NK-92 (cell line): ENCODE results near the gene MAP3K14.
"Not testable (repeated sequence)": the region's sequence is repeated elsewhere in the genome, so short reads cannot be mapped to it uniquely, and the experiment has no call there.

Experiments used
- DNase-seq: peaks from one replicate; lab custom pipeline; 2025; ENCODE audit not compliant: unreplicated experiment; lab: John Stamatoyannopoulos, UW

MAP3K14 gene

DNA sequence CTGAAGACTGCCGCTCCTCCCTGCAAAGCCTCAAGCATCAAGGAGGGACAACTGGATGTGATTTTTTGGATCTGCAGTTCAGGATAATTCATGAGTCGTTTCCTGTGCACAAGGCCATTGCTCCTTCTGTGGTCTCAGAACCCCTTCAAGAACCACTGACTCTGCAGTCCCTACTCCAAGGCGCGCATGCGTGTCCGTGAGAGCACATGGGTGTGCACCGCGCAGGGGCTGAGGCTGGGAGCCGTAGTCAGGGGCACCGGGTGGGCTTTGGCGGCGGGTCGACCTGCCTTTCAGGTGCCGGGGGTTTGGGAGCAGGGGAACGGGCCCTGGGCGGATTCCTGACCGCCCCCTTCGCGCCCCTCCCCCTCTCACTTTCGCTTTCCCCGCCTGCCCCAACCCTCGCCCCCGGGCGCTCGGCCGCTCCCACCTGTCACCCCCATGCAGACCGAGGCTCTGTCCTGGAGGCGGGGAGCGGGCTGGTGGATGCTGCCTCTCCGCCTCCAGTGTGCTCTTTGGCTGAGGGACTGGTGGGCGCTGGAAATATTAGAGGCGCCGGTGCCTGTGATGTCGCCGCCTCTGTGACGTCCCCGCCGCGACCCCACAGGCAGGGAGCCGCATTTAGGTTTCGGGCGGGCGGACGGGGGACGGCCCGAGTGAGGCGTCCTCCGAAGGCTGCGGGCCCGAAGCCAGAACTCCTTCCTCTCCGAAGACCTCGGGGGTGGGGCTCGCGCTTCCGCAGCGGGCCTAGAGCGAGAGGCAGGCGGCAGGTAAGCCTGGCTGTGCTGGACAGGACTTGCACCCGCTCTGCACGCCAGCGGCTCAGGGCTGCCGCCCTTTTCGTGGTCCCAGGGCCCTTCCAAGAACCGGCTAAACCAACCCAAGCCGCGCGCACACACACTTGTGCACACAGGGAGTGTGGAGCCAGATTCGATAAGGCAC is 55.0 kb downstream of the MAP3K14 start, which contains the start of gene SPATA32:
TSS of gene SPATA32 (minus strand) at position 518 of the 939 bp plus-strand sequence. CDS start at position 440, 78 bp downstream.
- DNase-seq, result no peak

- no peak for DNase-seq
Observed at GRCh38 chr17:45260204-45260783, 56.5 kb downstream of the MAP3K14 start.

GRCh38 chr17:45258981-45259380 is 57.8 kb downstream of the MAP3K14 start:
- no peak for DNase-seq

DNA sequence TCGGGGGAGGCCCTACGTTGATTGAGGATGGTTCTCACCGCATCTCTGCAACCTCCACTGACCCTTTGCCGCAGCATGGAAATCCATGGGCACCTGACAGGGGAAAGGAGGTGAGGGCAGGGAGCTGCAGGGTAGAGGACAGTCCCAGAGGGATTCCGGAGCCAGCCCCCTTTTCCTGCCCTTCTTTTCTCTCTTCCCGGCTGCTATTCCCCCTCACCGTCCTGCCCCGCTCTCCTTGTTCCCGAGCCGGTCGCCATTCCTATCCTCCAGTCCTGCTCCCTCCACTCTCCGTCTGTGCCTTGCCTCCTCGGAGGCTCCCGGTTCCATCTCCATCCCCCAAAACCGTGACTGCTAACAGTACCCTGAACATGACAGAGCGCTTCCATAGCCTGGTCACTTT is 59.7 kb downstream of the MAP3K14 start:
- DNase-seq, result no peak

- DNase-seq, result no peak
Observed at GRCh38 chr17:45256114-45256966, 60.5 kb downstream of the MAP3K14 start.

DNA sequence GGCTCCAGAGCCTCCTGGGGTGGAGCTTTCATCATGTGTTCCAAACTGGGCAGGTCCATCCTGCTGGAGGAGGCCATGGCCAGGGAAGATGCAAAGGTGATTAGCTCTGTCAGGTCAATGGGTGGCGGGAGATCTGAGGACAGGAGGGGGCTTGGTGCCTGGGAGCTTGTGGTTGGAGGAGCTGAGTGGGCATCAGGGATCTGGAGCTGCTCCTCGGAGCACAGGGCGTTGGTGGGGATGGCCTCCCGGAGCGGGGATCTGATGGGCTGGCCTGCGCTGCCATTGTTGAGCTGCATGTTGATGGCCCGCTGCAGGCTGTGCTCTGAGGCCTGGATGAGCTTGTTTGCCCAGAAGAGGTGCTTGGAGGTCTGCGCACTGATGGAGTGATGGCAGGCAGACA is 61.5 kb downstream of the MAP3K14 start:
- no peak for DNase-seq

DNA sequence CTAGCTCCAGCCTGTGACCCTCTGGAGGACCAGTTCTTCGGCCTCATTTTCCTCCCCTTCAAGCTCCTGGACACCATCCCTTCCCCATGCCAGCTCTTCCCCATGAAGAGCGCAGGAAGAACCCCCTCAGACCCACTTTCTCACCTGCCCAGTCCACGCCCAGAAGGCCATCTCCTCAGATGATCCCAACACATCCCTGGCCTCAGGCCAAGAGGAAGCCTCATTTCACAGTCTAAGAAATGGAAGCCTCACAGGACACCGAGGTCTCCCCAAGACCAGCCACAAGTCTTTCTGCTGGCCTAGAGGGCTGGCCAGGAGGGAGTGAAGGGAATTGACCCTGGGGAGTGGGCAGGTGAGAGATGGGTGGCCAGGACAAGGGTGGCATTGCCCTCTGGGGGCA is 62.9 kb downstream of the MAP3K14 start:
- no peak for DNase-seq

- DNase-seq, result not testable (repeated sequence)
Observed at GRCh38 chr17:45253237-45253636, 63.6 kb downstream of the MAP3K14 start.

GRCh38 chr17:45251931-45252330 is 64.9 kb downstream of the MAP3K14 start:
- DNase-seq, result no peak

DNA sequence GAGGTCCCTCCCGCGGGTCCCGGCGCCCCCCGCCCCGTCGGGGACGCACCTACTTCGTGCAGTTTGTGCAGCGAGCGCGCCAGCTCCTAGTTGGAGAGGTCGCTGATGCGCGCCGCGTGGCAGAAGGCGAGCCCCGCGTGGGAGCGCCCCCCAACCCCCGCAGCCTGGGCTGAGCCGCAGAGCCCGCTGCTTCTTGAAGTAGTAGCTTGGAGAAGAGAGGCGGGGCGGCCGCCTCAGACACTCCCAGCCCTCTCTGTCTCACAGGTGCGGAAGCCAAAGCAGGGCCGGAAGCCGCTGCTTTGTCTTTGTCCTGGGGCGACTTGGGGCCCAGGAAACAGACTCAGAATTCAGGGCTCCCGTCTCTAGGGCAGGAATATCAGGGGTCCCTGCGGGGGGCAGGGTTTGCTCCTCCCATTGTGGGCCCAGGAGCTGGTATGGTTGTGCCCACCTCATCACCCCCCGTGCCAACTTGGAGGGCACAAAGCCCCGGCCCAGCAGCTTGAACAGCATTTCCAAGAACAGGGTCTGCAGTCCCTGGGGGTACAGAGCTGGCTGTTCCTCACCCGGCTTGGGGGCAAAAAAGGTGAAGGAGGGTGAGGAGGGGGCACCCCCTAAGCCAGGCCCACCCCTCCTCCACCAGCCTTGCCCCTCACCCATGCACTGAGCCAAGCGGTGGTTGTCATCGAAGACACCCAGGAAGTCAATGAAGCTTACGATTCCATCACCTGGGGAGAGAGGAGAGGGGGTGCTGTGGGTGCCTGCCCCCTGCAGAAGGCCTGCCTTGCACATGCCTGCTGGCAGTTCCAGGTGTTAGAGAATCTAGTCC is 68.5 kb downstream of the MAP3K14 start:
- DNase-seq, result no peak

DNA sequence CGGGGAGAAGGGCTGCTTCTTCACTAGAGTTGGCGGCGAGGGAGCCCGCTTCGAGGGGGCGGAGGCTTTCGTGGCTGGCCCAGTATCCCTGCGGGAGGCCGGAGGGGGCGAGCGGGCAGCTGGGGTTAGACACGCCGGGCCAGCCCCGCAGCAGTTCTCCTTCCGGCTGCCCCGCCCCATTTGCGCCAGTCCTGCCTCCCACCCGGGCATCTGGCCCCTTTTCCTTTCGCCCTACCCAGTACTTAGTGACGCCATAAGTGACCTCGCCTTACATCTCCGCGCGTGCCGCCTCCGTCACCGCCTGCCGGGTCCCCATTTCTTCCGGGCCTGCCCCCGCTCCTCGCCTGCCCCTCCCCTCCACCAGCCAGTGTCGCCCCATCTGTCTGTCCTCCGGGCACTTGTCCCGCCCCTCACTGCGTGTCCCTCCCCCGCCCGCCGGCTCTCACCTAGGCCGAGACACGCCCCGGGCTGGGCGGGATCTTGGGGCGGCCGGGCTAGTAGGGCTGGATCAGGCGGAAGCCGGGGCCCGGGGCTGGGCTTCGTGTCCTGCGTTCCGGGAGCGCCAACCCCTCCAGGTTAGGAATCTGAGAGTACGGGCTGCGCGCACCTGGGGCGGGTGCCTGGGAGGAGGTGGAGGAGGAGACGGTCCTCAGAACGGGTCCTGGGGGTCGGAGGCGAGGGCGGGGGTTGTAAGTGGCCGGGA is 69.2 kb downstream of the MAP3K14 start:
- DNase-seq, result peak; percentile 81

DNA sequence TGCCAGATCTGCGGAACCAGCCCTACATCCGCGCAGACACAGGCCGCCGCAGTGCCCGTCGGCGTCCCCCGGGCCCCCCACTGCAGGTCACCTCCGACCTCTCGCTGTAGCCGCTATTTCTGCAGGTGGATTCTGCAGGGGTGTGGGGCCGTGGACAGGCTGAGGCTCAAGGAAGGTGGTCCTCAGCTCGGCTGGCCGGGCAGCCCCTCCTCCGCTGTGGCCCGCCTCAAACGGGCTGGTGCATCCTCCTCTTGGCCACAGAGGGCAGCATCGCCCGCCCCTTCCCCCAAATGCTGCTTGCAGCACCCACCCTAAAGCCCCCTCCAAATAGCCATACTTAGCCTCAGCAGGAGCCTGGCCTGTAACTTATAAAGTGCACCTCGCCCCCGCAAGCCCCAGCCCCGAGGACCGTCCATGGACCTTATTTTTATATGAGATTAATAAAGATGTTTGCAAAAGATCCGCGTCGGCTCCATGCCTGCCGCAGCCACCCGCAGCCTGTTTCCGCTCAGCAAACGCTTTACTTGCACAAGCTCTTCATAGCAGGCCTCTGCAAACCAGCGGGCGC is 69.9 kb downstream of the MAP3K14 start:
- no peak for DNase-seq

- DNase-seq, result no peak
Observed at GRCh38 chr17:45246338-45246737, 70.5 kb downstream of the MAP3K14 start.

DNA sequence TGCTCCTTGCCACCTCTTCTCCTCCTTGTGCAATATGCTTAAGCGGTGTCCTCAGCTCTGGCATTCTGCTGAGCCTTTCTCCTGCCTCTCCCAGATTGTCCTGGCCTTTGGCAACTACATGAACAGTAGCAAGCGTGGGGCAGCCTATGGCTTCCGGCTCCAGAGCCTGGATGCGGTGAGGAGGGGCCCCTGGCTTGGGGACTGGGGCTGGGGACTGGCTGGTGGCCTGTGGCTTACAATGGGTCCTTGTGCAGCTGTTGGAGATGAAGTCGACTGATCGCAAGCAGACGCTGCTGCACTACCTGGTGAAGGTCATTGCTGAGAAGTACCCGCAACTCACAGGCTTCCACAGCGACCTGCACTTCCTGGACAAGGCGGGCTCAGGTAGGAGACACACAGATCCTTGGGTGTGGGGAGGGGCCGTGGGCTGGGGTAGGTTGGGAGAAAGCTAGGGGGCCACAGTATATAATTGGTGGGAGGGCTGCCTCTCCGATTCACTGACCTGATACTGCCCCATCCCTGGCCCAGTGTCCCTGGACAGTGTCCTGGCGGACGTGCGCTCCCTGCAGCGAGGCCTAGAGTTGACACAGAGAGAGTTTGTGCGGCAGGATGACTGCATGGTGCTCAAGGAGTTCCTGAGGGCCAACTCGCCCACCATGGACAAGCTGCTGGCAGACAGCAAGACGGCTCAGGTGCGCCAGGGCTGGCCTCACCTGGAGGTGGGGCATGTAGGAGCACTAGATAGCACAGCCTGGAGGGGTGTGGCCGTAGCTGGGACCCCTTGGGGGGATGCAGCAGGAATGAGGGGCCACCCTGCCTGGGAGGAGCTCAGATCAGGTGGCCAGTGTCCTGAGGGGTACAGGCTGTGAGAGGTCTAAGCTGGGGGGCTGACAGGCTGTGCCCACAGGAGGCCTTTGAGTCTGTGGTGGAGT is 71.8 kb downstream of the MAP3K14 start:
- DNase-seq, result no peak

- no peak for DNase-seq
Observed at GRCh38 chr17:45243750-45244149, 73.1 kb downstream of the MAP3K14 start.

DNA sequence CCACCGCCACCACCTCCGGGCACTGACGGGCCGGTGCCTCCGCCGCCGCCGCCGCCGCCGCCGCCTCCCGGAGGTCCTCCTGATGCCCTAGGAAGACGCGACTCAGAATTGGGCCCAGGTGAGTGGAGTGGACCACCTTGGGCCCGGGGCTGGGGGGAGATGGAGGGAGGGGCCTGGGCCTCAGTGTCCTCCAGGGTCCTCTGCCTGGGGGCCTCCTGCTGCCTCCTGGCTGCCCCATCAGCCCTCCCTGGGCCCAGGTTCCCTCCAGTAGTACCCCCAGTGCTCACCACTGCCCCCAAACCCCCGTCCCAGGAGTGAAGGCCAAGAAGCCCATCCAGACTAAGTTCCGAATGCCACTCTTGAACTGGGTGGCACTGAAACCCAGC is 74.8 kb downstream of the MAP3K14 start:
- DNase-seq, result no peak

DNA sequence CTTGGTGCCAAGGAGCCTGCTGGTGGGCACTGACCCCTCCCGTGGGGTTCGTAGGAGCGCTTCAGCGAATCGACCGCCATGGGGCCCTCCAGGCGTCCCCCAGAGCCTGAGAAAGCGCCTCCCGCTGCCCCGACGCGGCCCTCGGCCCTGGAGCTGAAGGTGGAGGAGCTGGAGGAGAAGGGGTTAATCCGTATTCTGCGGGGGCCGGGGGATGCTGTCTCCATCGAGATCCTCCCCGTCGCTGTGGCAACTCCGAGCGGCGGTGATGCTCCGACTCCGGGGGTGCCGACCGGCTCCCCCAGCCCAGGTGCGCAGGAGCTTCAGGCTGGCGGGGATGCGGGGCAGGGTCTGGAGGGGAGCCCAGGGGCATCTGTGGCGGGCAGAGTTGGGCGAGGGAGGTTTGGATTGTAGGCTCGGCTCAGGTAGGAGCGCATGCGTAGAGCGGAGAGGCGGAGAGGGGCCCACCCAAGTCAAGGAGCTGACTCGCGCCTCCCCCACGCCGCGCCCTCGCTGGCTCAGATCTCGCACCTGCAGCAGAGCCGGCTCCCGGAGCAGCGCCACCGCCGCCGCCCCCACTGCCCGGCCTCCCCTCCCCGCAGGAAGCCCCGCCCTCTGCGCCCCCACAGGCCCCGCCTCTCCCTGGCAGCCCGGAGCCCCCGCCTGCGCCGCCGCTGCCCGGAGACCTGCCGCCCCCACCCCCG is 75.3 kb downstream of the MAP3K14 start:
- no peak for DNase-seq

DNA sequence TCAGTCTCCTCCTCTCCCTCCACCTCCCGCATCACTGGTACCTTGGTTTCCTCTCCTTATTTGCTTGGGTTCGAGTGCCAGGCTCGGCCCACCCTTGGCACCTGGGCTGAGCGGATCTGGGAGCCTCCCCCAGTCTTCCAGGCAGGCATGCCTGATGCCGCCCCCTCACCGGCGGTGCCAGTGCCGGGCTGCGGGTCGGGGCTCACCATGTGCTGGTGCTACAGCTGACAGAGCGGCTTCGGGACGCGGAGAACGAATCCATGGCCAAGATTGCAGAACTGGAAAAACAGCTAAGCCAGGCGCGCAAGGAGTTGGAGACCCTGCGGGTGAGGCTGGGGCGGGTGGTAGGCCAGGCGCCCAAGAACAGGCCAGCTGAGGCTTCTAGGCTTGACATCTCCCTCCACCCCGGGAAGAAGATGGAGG is 75.9 kb downstream of the MAP3K14 start:
- no peak for DNase-seq
